GM12864 (cell line): ENCODE data around the gene MAGEB17.

Source experiments
- DNase-seq: peaks from one replicate; pipeline ENCODE4 v3.0.0-alpha.2; 2011; ENCODE audit warnings: low read depth
- H3K4me3 ChIP-seq: 2 replicates; pipeline ENCODE4 v1.5.1; 2011; ENCODE audit warnings: mild to moderate bottlenecking, low read depth, low read length, control low read depth
- CTCF ChIP-seq: IDR thresholded peaks from 2 replicates; pipeline ENCODE4 v1.5.1; 2011; ENCODE audit warnings: low read depth, mild to moderate bottlenecking, moderate library complexity, low read length, control low read depth, inconsistent platforms; ENCODE audit errors: missing control alignments

MAGEB17 gene

GRCh38 chrX:16187024-16187760 lies 19.9 kb downstream of the MAGEB17 start:
- no peak overlapping the region for H3K4me3 ChIP-seq
- no peak for DNase-seq
- no peak for TF ChIP-seq CTCF

- no peak for DNase-seq
Measured at GRCh38 chrX:16188687-16189086, 21.4 kb downstream of the MAGEB17 start.

GRCh38 chrX:16191605-16192004 lies 24.3 kb downstream of the MAGEB17 start:
- no peak overlapping the region for H3K4me3 ChIP-seq
- DNase-seq, result no peak
- no peak for TF ChIP-seq CTCF

More at GRCh38 chrX:16188687-16189086, 21.4 kb downstream of the MAGEB17 start:
- TF ChIP-seq CTCF, result no peak
- no peak overlapping the region for H3K4me3 ChIP-seq

- no peak for TF ChIP-seq CTCF
- H3K4me3 ChIP-seq, result no peak overlapping the region
- DNase-seq, result no peak
Measured at GRCh38 chrX:16196829-16197228, 29.5 kb downstream of the MAGEB17 start.

GRCh38 chrX:16199343-16199742 lies 32.1 kb downstream of the MAGEB17 start:
- H3K4me3 ChIP-seq, result no peak overlapping the region
- no peak for DNase-seq
- TF ChIP-seq CTCF, result no peak

GRCh38 chrX:16202943-16203342 lies 35.7 kb downstream of the MAGEB17 start:
- no peak for TF ChIP-seq CTCF
- DNase-seq, result no peak
- H3K4me3 ChIP-seq, result no peak overlapping the region

GRCh38 chrX:16204538-16204937 lies 37.3 kb downstream of the MAGEB17 start:
- DNase-seq, result no peak
- TF ChIP-seq CTCF, result no peak
- no peak overlapping the region for H3K4me3 ChIP-seq
